DOHH2 (cell line): ENCODE data around the gene TSKU.

Source experiments
- H3F3A ChIP-seq: fragments of 200-600 bp; sonication (generic), shearing (Covaris generic); 2 replicates; pipeline ENCODE4 v1.6.0; 2016; ENCODE audit warnings: antibody characterized with exemption, mild to moderate bottlenecking; ENCODE audit not compliant: control insufficient read depth, insufficient read depth
- H3K27ac ChIP-seq: fragments of 200-600 bp; sonication (generic); 2 replicates; pipeline ENCODE4 v1.5.1; 2014; ENCODE audit warnings: low read depth, mild to moderate bottlenecking, low read length, moderate library complexity
- H3K27me3 ChIP-seq: fragments of 200-600 bp; sonication (generic); 2 replicates; pipeline ENCODE4 v1.6.1; 2014; ENCODE audit warnings: mild to moderate bottlenecking, low read length, mixed read lengths; ENCODE audit not compliant: control insufficient read depth
- H3K36me3 ChIP-seq: fragments of 200-600 bp; sonication (generic); 2 replicates; pipeline ENCODE4 v1.6.1; 2014; ENCODE audit warnings: mild to moderate bottlenecking, low read length, moderate library complexity, mixed read lengths; ENCODE audit not compliant: control insufficient read depth
- H3K4me1 ChIP-seq: fragments of 200-600 bp; sonication (generic); 2 replicates; pipeline ENCODE4 v1.6.1; 2014; ENCODE audit warnings: mild to moderate bottlenecking, low read length, mixed read lengths; ENCODE audit not compliant: control insufficient read depth
- H3K4me2 ChIP-seq: fragments of 200-600 bp; sonication (generic); 2 replicates; pipeline ENCODE4 v1.6.0; 2014; ENCODE audit warnings: mild to moderate bottlenecking, low read length, moderate library complexity
- H3K4me3 ChIP-seq: fragments of 200-600 bp; sonication (generic); 2 replicates; pipeline ENCODE4 v1.5.1; 2014; ENCODE audit warnings: mild to moderate bottlenecking, low read length, mixed read lengths
- H3K79me2 ChIP-seq: fragments of 200-600 bp; sonication (generic); 2 replicates; pipeline ENCODE4 v1.6.1; 2014; ENCODE audit warnings: mild to moderate bottlenecking, low read length, mixed read lengths; ENCODE audit not compliant: control insufficient read depth
- H3K9me2 ChIP-seq: fragments of 200-600 bp; sonication (generic); replicated peaks from 2 replicates; pipeline ENCODE4 v1.6.1; 2014; ENCODE audit warnings: mild to moderate bottlenecking, low read length, mixed read lengths; ENCODE audit not compliant: control insufficient read depth
- H3K9me3 ChIP-seq: fragments of 200-600 bp; sonication (generic); 2 replicates; pipeline ENCODE4 v1.6.1; 2014; ENCODE audit warnings: antibody characterized with exemption, low read length, mixed read lengths; ENCODE audit not compliant: control insufficient read depth, insufficient read depth
- H4K20me1 ChIP-seq: fragments of 200-600 bp; sonication (generic); 2 replicates; pipeline ENCODE4 v1.6.0; 2014; ENCODE audit warnings: low read depth, mild to moderate bottlenecking, antibody characterized with exemption, low read length, moderate library complexity; ENCODE audit not compliant: control insufficient read depth, insufficient read depth
- CTCF ChIP-seq: fragments of 200-600 bp; sonication (generic); IDR thresholded peaks from one replicate; pipeline ENCODE4 v1.5.1; 2014; ENCODE audit warnings: antibody characterized with exemption, mild to moderate bottlenecking, low read depth, low read length; ENCODE audit not compliant: poor library complexity, severe bottlenecking
- EZH2phosphoT487 ChIP-seq: fragments of 200-600 bp; sonication (generic); IDR thresholded peaks from 2 replicates; pipeline ENCODE4 v1.6.1; 2017; ENCODE audit warnings: borderline replicate concordance, mild to moderate bottlenecking, antibody characterized with exemption, low read length, moderate library complexity, mixed read lengths

TSKU gene

GRCh38 chr11:76830639-76831327 is 47.6 kb downstream of the TSKU start:
- Histone ChIP-seq H3K4me2 (no peak overlapping the region), H3K79me2 (no peaks in the 10 kb centered on the region), H3K27ac (no peak overlapping the region), H4K20me1 (no peaks in the 10 kb centered on the region), H3K27me3 (no peaks in the 10 kb centered on the region; the same call in 1 of the 2 replicates), H3K9me3 (no peaks in the 10 kb centered on the region), H3K4me1 (peaks cover 3% of the 10 kb centered on the region), H3K36me3 (no peaks in the 10 kb centered on the region), H3F3A (no peaks in the 10 kb centered on the region), H3K9me2 (no peaks in the 10 kb centered on the region), H3K4me3 (no peak overlapping the region)
- no peak for TF ChIP-seq EZH2phosphoT487

- Histone ChIP-seq H3F3A (no peaks in the 10 kb centered on the region), H4K20me1 (no peaks in the 10 kb centered on the region), H3K4me2 (no peak overlapping the region), H3K27me3 (peaks cover 3% of the 10 kb centered on the region), H3K9me3 (no peaks in the 10 kb centered on the region), H3K4me1 (no peaks in the 10 kb centered on the region), H3K4me3 (no peak overlapping the region), H3K36me3 (no peaks in the 10 kb centered on the region), H3K27ac (no peak overlapping the region), H3K79me2 (no peaks in the 10 kb centered on the region), H3K9me2 (no peaks in the 10 kb centered on the region)
- no peak for TF ChIP-seq EZH2phosphoT487
- no peak for TF ChIP-seq CTCF
Observed at GRCh38 chr11:76831686-76832310, 48.6 kb downstream of the TSKU start.

GRCh38 chr11:76832361-76832760 is 49.2 kb downstream of the TSKU start:
- H3F3A ChIP-seq = no peaks in the 10 kb centered on the region
- H3K9me2 ChIP-seq = no peaks in the 10 kb centered on the region
- H3K4me2 ChIP-seq = no peak overlapping the region
- H3K27ac ChIP-seq = no peak overlapping the region
- H3K9me3 ChIP-seq = no peaks in the 10 kb centered on the region
- no peak overlapping the region for H3K4me3 ChIP-seq
- H3K4me1 ChIP-seq = no peaks in the 10 kb centered on the region
- peaks cover 7% of the 10 kb centered on the region for H3K27me3 ChIP-seq
- no peaks in the 10 kb centered on the region for H4K20me1 ChIP-seq
- no peak for TF ChIP-seq EZH2phosphoT487
- no peak for TF ChIP-seq CTCF
- no peaks in the 10 kb centered on the region for H3K79me2 ChIP-seq
- H3K36me3 ChIP-seq = no peaks in the 10 kb centered on the region

GRCh38 chr11:76834151-76834550 is 51.0 kb downstream of the TSKU start:
- Histone ChIP-seq H3K9me2 (no peaks in the 10 kb centered on the region), H3F3A (no peaks in the 10 kb centered on the region), H3K9me3 (no peaks in the 10 kb centered on the region), H3K27me3 (peaks cover 17% of the 10 kb centered on the region), H3K4me3 (no peak overlapping the region), H3K36me3 (no peaks in the 10 kb centered on the region), H4K20me1 (no peaks in the 10 kb centered on the region), H3K79me2 (no peaks in the 10 kb centered on the region), H3K27ac (no peak overlapping the region), H3K4me2 (no peak overlapping the region), H3K4me1 (no peaks in the 10 kb centered on the region)
- TF ChIP-seq CTCF (no peak), EZH2phosphoT487 (no peak)
